GM12891 (cell line): Measurements from ENCODE around the gene USP32.

Experiments used
- POLR2A ChIP-seq: IDR thresholded peaks from 2 replicates; pipeline ENCODE4 v1.6.1; 2011; ENCODE audit warnings: low read depth, low read length, control low read depth
- POLR2AphosphoS5 ChIP-seq: IDR thresholded peaks from 2 replicates; pipeline ENCODE4 v1.6.1; 2011; ENCODE audit warnings: low read depth, low read length, control low read depth
- POU2F2 ChIP-seq: IDR thresholded peaks from 2 replicates; pipeline ENCODE4 v1.6.1; 2011; ENCODE audit warnings: low read depth, mild to moderate bottlenecking, control low read depth, low read length, moderate library complexity
- SPI1 ChIP-seq: IDR thresholded peaks from 2 replicates; pipeline ENCODE4 v1.6.1; 2011; ENCODE audit warnings: low read depth, low read length, control low read depth
- TAF1 ChIP-seq: IDR thresholded peaks from 2 replicates; pipeline ENCODE4 v1.6.1; 2011; ENCODE audit warnings: low read depth, low read length, control low read depth

DNA sequence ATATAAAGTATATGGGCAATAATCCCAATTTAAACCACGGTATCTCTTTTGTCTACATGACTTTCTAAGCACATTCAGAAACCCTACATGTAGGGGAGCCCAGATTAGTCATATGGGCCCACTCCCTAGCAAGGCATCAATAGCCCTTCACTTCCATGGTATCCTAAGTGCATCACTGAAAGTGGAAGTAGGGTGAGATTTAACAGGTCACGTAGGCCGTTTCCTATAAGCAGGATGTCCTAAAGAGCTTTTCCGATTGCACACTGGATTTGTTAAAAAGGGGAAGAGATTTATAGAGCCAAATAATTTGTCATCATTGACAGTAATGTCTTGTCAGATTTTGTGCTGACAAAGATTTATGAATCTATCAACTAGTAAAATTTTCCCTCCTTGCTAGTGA lies 203.2 kb downstream of the USP32 start:
- TF ChIP-seq POLR2A (no peak), POU2F2 (no peak), POLR2AphosphoS5 (no peak), TAF1 (no peak), SPI1 (no peak)
